Measurements from ENCODE around the gene FAM241B. TPM values are rescaled to one million over a fixed set of nuclear protein-coding genes. Genes with fewer than 3 reads are reported as not detected.

The FAM241B gene
- 9.7 TPM for total RNA-seq
- 10 to 100 TPM; 14.8 to 21.2 (median 17.7) TPM for polyA plus RNA-seq

- H3K27ac Mint-ChIP-seq = peak within 1 kb of the TSS; percentile 71 to 77 (median 75)
- peaks cover 0 to 5% (median 0%) of the 10 kb centered on the region in 7 donors for H3K9me3 Mint-ChIP-seq
- no peaks in the 10 kb centered on the region for H3K27me3 ChIP-seq (ENCODE audit: control insufficient read depth, insufficient read depth, low read length)
- peaks cover 12% of the 10 kb centered on the region for H3K36me3 Mint-ChIP-seq
- H3K36me3 ChIP-seq (ENCODE audit: control insufficient read depth, insufficient read depth, low read length) = no peaks in the 10 kb centered on the region
- H3K9me3 ChIP-seq (ENCODE audit: control insufficient read depth in 2 of 2, low read length in 2 of 2) = no peaks in the 10 kb centered on the region
- peaks cover 4 to 36% (median 12%) of the 10 kb centered on the region in 4 donors for H3K4me1 Mint-ChIP-seq
- H3K4me3 ChIP-seq (ENCODE audit: low read depth, low read length) = peak within 1 kb of the TSS; percentile 43
- peaks cover 20% of the 10 kb centered on the region for H3K4me1 ChIP-seq (ENCODE audit: control insufficient read depth, insufficient read depth, low read length, poor library complexity, severe bottlenecking)
- peak within 1 kb of the TSS; percentile 74 to 89 (median 84) for H3K4me3 Mint-ChIP-seq
- ATAC-seq (ENCODE audit: low read depth in 2 of 2) = peak; percentile 94 to 96
- peak; percentile 72 to 83 (median 75) for DNase-seq
- H3K27me3 Mint-ChIP-seq = no peaks in the 10 kb centered on the region
- H3K27ac ChIP-seq (ENCODE audit: insufficient read depth, low read length, poor library complexity, severe bottlenecking) = no peak within 1 kb of the TSS
These were observed at the start of gene FAM241B for GRCh38 chr10:69629897-69630650. FAM241B (plus strand) TSS chr10:69630247; CDS start chr10:69631744, 1,497 bp downstream.

- Histone ChIP-seq H3K4me3 (ENCODE audit: low read depth, low read length) (no peak overlapping the region), H3K27me3 (ENCODE audit: control insufficient read depth, insufficient read depth, low read length) (peaks cover 7% of the 10 kb centered on the region), H3K9me3 (ENCODE audit: control insufficient read depth in 2 of 2, low read length in 2 of 2) (no peaks in the 10 kb centered on the region), H3K27ac (ENCODE audit: insufficient read depth, low read length, poor library complexity, severe bottlenecking) (no peak overlapping the region), H3K36me3 (ENCODE audit: control insufficient read depth, insufficient read depth, low read length) (no peaks in the 10 kb centered on the region), H3K4me1 (ENCODE audit: control insufficient read depth, insufficient read depth, low read length, poor library complexity, severe bottlenecking) (no peaks in the 10 kb centered on the region)
- H3K36me3 Mint-ChIP-seq = no peaks in the 10 kb centered on the region
- DNase-seq (no peak), ATAC-seq (ENCODE audit: low read depth in 2 of 2) (no peak)
- no peaks in the 10 kb centered on the region for H3K4me1 Mint-ChIP-seq
- H3K27ac Mint-ChIP-seq = no peak overlapping the region
- peaks cover 49% of the 10 kb centered on the region for H3K27me3 Mint-ChIP-seq
- no peaks in the 10 kb centered on the region for H3K9me3 Mint-ChIP-seq
- H3K4me3 Mint-ChIP-seq = no peak overlapping the region
These were observed 49.6 kb upstream of the FAM241B start for GRCh38 chr10:69580435-69580834.

- H3K9me3 ChIP-seq (ENCODE audit: control insufficient read depth in 2 of 2, low read length in 2 of 2) = no peaks in the 10 kb centered on the region
- Mint-ChIP-seq H3K4me1 (peaks cover 0 to 4% (median 2%) of the 10 kb centered on the region in 4 donors), H3K27me3 (peaks cover 32% of the 10 kb centered on the region), H3K27ac (no peak overlapping the region), H3K36me3 (no peaks in the 10 kb centered on the region), H3K9me3 (no peaks in the 10 kb centered on the region), H3K4me3 (no peak overlapping the region)
- H3K36me3 ChIP-seq (ENCODE audit: control insufficient read depth, insufficient read depth, low read length) = no peaks in the 10 kb centered on the region
- no peak for DNase-seq
- no peak for ATAC-seq (ENCODE audit: low read depth in 2 of 2)
- H3K27ac ChIP-seq (ENCODE audit: insufficient read depth, low read length, poor library complexity, severe bottlenecking) = no peak overlapping the region
- H3K4me3 ChIP-seq (ENCODE audit: low read depth, low read length) = no peak overlapping the region
- H3K27me3 ChIP-seq (ENCODE audit: control insufficient read depth, insufficient read depth, low read length) = peaks cover 5% of the 10 kb centered on the region
- no peaks in the 10 kb centered on the region for H3K4me1 ChIP-seq (ENCODE audit: control insufficient read depth, insufficient read depth, low read length, poor library complexity, severe bottlenecking)
These were observed 46.9 kb upstream of the FAM241B start for GRCh38 chr10:69583106-69583505.

- Mint-ChIP-seq H3K9me3 (no peaks in the 10 kb centered on the region), H3K4me3 (no peak overlapping the region), H3K27me3 (peaks cover 19% of the 10 kb centered on the region), H3K36me3 (no peaks in the 10 kb centered on the region), H3K27ac (no peak overlapping the region), H3K4me1 (peaks cover 0 to 13% (median 2%) of the 10 kb centered on the region in 4 donors)
- Histone ChIP-seq H3K36me3 (ENCODE audit: control insufficient read depth, insufficient read depth, low read length) (no peaks in the 10 kb centered on the region), H3K27ac (ENCODE audit: insufficient read depth, low read length, poor library complexity, severe bottlenecking) (no peak overlapping the region), H3K4me3 (ENCODE audit: low read depth, low read length) (no peak overlapping the region), H3K4me1 (ENCODE audit: control insufficient read depth, insufficient read depth, low read length, poor library complexity, severe bottlenecking) (peaks cover 4% of the 10 kb centered on the region), H3K27me3 (ENCODE audit: control insufficient read depth, insufficient read depth, low read length) (peaks cover 4% of the 10 kb centered on the region), H3K9me3 (ENCODE audit: control insufficient read depth in 2 of 2, low read length in 2 of 2) (no peaks in the 10 kb centered on the region)
- DNase-seq (no peak), ATAC-seq (ENCODE audit: low read depth in 2 of 2) (no peak)
These were observed 45.4 kb upstream of the FAM241B start for GRCh38 chr10:69584624-69585023.

- peak in 1 of 3 donors; percentile 40 for DNase-seq
- H3K4me3 Mint-ChIP-seq = no peak overlapping the region
- peak overlapping the region in 1 of 3 donors; percentile 59 for H3K27ac Mint-ChIP-seq
These were observed 41.7 kb upstream of the FAM241B start for GRCh38 chr10:69588358-69588757.

GRCh38 chr10:69600761-69601330, 29.2 kb upstream of the FAM241B start:
- Histone ChIP-seq H3K27ac (ENCODE audit: insufficient read depth, low read length, poor library complexity, severe bottlenecking) (no peak overlapping the region), H3K4me3 (ENCODE audit: low read depth, low read length) (no peak overlapping the region), H3K36me3 (ENCODE audit: control insufficient read depth, insufficient read depth, low read length) (no peaks in the 10 kb centered on the region), H3K27me3 (ENCODE audit: control insufficient read depth, insufficient read depth, low read length) (peaks cover 21% of the 10 kb centered on the region), H3K4me1 (ENCODE audit: control insufficient read depth, insufficient read depth, low read length, poor library complexity, severe bottlenecking) (no peaks in the 10 kb centered on the region), H3K9me3 (ENCODE audit: control insufficient read depth in 2 of 2, low read length in 2 of 2) (no peaks in the 10 kb centered on the region)
- Mint-ChIP-seq H3K27ac (no peak overlapping the region), H3K9me3 (peaks cover 0 to 5% (median 0%) of the 10 kb centered on the region in 7 donors), H3K36me3 (no peaks in the 10 kb centered on the region), H3K27me3 (peaks cover 46% of the 10 kb centered on the region), H3K4me3 (no peak overlapping the region), H3K4me1 (no peaks in the 10 kb centered on the region)
- DNase-seq = no peak
- no peak for ATAC-seq (ENCODE audit: low read depth in 2 of 2)

More at GRCh38 chr10:69588358-69588757, 41.7 kb upstream of the FAM241B start:
- no peak overlapping the region for H3K4me3 ChIP-seq (ENCODE audit: low read depth, low read length)
- H3K36me3 ChIP-seq (ENCODE audit: control insufficient read depth, insufficient read depth, low read length) = no peaks in the 10 kb centered on the region
- peaks cover 0 to 13% (median 2%) of the 10 kb centered on the region in 4 donors for H3K4me1 Mint-ChIP-seq
- H3K9me3 Mint-ChIP-seq = no peaks in the 10 kb centered on the region
- peaks cover 4% of the 10 kb centered on the region for H3K4me1 ChIP-seq (ENCODE audit: control insufficient read depth, insufficient read depth, low read length, poor library complexity, severe bottlenecking)
- H3K27ac ChIP-seq (ENCODE audit: insufficient read depth, low read length, poor library complexity, severe bottlenecking) = no peak overlapping the region
- peaks cover 4% of the 10 kb centered on the region for H3K27me3 Mint-ChIP-seq
- peak in 1 of 2 donors; percentile 40 for ATAC-seq (ENCODE audit: low read depth in 2 of 2)
- H3K36me3 Mint-ChIP-seq = no peaks in the 10 kb centered on the region
- H3K9me3 ChIP-seq (ENCODE audit: control insufficient read depth in 2 of 2, low read length in 2 of 2) = no peaks in the 10 kb centered on the region
- peaks cover 4% of the 10 kb centered on the region for H3K27me3 ChIP-seq (ENCODE audit: control insufficient read depth, insufficient read depth, low read length)

GRCh38 chr10:69609077-69609476, 21.0 kb upstream of the FAM241B start:
- no peaks in the 10 kb centered on the region for H3K4me1 ChIP-seq (ENCODE audit: control insufficient read depth, insufficient read depth, low read length, poor library complexity, severe bottlenecking)
- ATAC-seq (ENCODE audit: low read depth in 2 of 2) (no peak), DNase-seq (no peak)
- H3K9me3 Mint-ChIP-seq = peaks cover 0 to 17% (median 3%) of the 10 kb centered on the region in 7 donors
- peaks cover 5% of the 10 kb centered on the region for H3K27me3 ChIP-seq (ENCODE audit: control insufficient read depth, insufficient read depth, low read length)
- no peak overlapping the region for H3K27ac ChIP-seq (ENCODE audit: insufficient read depth, low read length, poor library complexity, severe bottlenecking)
- no peak overlapping the region for H3K4me3 Mint-ChIP-seq
- no peak overlapping the region for H3K4me3 ChIP-seq (ENCODE audit: low read depth, low read length)
- H3K27ac Mint-ChIP-seq = no peak overlapping the region
- no peaks in the 10 kb centered on the region for H3K4me1 Mint-ChIP-seq
- H3K9me3 ChIP-seq (ENCODE audit: control insufficient read depth in 2 of 2, low read length in 2 of 2) = peaks cover 0 to 12% of the 10 kb centered on the region in 2 experiments
- H3K36me3 ChIP-seq (ENCODE audit: control insufficient read depth, insufficient read depth, low read length) = no peaks in the 10 kb centered on the region
- H3K36me3 Mint-ChIP-seq = no peaks in the 10 kb centered on the region
- peaks cover 39% of the 10 kb centered on the region for H3K27me3 Mint-ChIP-seq
